CD4-positive, alpha-beta T cell treated with Interleukin-21 for 1 hour (primary cell): ENCODE results near the gene FBXL4.
A peak's percentile ranks its signal among the peaks of the same experiment; 100 is the strongest.

Source experiments
- DNase-seq: peaks from one replicate; pipeline ENCODE4 v3.0.0-alpha.2; 2020

Gene FBXL4

GRCh38 chr6:98947411-98948292, at the start of gene FBXL4:
FBXL4 (minus strand) TSS chr6:98947946; CDS start chr6:98926988, 20,958 bp downstream.
- DNase-seq, result peak; percentile 81

DNA sequence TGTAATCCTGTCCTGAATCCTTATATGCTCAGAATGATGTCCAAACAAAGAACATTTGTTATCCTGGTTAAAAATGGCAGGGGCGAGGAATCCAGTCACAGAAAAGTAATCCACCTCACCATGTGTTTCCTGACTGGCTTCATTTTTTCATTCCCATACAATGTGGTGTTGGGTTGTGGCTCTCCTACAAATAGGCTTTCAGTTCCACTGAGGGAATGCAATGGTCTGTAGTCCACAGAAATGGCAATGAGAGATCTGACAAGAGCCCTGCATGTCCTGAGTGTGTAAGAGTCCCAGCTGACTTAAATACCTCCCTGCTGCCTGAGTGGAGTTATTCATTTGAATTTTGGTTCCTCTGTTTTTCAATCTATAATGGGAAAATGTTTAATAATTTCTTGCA, 47.4 kb upstream of the FBXL4 start:
- DNase-seq, result no peak

- no peak for DNase-seq
Observed at GRCh38 chr6:98992535-98992934, 44.8 kb upstream of the FBXL4 start.

DNA sequence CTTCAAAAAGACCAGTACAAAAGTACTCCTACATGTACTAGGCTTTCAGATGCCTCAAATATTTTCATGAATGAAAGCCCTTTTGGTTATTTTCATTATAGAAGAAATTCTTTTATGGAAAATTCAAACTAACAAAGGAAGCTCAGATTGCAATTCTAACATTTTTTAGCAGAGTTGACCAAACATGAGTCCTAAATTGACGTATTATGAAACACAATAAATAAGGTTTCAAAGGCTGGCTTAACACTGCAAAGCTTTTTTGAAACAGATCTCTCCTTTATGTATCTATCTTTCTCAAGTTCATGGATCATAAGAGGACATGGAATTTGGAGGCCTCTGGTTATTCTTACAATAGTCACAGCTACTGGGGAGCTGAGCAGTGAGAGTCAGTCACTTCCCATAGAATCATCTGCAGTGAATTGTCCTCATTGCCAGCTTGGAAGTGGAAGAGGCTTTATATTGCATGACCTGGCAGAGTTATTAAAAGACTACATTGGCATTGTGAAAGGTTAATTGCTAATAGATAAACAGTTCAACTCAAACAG, 38.4 kb upstream of the FBXL4 start:
- DNase-seq, result no peak

- no peak for DNase-seq
Observed at GRCh38 chr6:98985391-98985790, 37.6 kb upstream of the FBXL4 start.

DNA sequence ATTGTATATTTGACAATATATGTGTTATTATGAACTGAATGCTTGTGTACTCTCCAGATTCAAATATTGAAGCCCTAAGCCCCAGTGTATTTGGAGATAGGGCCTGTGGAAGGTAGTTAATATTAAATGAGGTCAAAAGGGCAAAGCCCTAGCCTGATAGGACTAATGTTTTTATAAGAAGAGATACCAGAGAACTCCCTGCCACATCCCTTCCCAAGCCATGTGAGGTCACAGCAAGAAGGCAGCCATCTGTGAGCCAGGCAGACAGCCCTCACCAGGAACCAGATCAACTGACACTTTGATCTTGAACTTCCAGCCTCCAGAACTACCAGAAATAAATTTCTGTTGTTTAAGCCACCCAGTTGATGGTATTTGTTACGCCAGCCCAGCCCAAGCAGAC, 36.4 kb upstream of the FBXL4 start:
- DNase-seq, result no peak

DNA sequence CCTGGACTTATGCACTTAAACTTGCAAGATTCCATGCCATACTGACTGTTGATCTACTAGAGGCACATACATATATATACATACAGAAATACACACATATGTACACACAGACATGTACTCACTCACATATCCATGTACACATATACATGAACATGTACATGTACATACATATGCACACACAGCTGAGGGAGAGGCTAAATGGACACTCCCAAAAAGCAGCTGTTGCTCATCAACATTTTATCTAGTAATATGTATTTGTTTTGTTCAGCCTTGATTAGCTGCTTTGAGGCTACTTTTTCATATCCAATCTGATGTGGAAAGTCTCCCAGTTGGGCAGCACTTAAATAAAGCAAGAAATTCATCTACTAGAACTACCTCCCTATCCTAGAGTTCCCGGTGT, 33.7 kb upstream of the FBXL4 start:
- no peak for DNase-seq

DNA sequence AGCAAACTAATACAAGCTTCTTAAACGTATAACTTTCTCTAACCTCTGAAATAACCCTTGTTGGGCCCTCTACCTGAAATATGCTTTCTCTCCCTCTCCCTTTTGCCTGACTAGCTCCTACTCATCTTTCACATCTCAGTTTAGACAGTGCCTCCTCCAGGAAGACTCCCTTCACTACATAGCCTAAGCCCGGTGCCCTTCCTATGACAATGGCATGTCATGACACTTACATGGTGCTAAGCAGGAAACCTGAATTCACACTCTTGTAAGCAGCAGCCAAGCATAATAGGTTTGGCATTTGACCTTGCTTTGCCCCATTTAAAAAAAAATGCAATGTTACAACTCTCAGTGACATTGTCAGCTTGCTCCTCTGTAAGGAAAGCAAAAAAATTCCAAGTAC, 33.1 kb upstream of the FBXL4 start:
- no peak for DNase-seq

DNA sequence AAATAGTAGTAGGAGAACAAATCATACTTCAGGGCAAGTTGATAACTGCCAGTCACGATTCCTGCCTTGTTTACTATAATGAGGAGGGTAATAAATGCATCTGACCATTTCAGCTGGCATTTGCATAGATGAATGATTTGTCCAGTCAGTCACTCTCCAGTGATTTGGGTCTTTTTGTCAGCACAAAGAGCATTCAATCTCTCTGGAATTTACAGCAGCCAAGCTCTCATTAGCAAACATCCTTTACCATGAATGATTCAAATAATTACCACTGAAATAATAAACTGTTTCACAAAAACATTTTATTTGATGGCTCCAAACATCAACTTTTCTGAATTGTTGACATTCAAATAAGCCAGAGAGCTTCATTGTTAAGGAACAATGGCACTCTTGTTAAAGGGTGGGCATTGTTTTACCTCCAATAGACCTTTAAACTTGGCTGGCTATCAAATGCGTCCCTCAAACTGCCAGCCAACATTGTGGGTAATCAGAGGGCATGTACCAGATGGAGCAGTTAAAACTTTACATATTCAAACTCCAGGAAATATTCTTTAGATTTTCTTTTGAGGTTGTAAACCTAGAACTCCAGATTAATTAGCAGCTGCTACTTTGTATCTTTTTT, 30.0 kb upstream of the FBXL4 start:
- no peak for DNase-seq

DNA sequence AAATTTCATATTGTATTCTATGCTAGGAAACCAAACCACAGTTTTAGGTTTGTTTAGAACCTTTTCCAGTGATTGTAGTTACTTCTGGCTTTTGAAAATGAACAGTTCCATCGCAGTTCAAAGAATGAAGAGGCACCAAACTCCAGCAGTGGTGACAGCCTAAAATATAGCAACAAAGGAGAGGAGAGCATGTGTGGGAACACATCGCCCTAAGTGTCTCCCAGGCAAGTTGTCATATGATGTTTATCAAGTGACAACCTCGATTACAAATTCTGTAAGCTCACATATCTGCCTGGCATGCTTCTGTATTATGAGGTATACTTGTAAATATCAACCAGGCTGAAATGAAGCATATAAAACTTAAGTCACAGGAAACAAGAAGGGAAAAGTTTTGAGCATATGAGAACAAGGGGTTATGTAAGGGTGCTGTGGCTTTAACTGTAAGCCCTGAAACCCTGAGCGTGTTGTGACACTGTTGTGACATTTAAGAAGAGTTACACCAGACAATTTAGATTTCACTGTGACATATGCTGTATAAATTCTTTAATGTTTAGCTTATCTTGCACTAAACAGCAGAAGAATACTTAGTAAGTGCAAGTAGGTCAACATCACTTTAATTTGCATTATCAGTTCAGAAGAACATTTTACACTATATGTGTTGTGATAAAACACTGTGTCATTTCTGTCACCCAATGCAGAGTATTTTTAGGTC, 29.1 kb upstream of the FBXL4 start:
- no peak for DNase-seq

GRCh38 chr6:98975421-98975820, 27.7 kb upstream of the FBXL4 start:
- no peak for DNase-seq

- no peak for DNase-seq
Observed at GRCh38 chr6:98974309-98974708, 26.6 kb upstream of the FBXL4 start.

DNA sequence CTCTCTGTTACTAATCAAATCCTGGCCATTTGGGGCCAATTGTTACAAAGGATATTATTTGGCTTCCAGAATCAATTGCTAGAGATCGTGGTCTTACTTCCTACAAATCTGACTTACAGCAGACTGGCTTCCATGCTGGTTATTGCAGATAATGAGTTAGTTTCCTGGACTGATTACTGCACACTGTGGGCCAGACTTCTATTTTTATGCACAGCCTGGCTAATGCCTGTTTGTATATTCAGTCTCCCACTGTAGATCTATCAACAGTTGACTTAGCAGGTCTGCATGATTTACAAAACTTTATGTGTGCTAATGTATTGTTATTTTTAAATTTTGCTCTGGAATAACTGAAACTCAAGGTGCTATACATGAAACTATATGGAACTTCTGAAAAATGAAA, 25.8 kb upstream of the FBXL4 start:
- DNase-seq, result no peak

DNA sequence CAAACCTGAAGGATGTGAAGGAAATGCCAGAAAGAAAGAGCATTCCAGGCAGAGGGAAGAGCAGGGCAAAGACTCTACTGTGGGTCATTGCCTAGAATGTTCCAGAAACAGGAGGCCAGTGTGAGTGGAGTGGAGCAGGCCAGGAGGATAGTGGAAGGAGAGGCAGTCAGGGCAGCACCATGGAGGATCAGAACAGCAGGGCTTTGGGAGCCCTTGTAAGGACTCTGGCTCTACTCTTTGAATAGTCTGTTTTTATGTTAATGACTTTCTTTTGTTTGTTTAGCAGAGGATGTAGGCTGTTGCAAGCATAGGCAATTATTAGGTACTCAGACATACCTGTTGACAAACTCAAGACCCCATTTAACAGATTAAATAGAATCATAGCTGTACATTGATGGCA, 23.6 kb upstream of the FBXL4 start:
- DNase-seq, result no peak

GRCh38 chr6:98970469-98970868, 22.7 kb upstream of the FBXL4 start:
- no peak for DNase-seq

DNA sequence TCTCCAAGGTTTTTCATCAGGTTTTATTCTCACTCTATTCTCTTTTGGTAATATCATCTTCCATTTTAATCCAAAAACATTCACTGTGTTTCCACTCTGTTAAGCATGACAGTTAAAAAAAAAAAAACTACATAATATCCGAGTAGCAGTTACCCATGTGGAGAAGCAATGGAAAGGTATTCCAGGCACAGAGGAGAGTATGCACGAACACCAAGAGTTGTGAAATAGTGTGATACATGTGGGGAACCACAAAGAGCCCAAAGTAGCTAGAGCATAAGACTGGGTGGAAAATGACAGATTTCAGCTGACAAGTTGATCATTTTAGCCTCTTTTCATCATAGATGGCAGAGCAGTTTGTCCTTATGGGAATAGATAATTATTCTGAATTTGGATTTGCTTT, 19.9 kb upstream of the FBXL4 start:
- DNase-seq, result no peak

- DNase-seq, result no peak
Observed at GRCh38 chr6:98959631-98960030, 11.9 kb upstream of the FBXL4 start.

- DNase-seq, result no peak
Observed at GRCh38 chr6:98958776-98959175, 11.0 kb upstream of the FBXL4 start.

GRCh38 chr6:98957450-98957849, 9.7 kb upstream of the FBXL4 start:
- no peak for DNase-seq

GRCh38 chr6:98949589-98949988, 1.8 kb upstream of the FBXL4 start:
- no peak for DNase-seq

DNA sequence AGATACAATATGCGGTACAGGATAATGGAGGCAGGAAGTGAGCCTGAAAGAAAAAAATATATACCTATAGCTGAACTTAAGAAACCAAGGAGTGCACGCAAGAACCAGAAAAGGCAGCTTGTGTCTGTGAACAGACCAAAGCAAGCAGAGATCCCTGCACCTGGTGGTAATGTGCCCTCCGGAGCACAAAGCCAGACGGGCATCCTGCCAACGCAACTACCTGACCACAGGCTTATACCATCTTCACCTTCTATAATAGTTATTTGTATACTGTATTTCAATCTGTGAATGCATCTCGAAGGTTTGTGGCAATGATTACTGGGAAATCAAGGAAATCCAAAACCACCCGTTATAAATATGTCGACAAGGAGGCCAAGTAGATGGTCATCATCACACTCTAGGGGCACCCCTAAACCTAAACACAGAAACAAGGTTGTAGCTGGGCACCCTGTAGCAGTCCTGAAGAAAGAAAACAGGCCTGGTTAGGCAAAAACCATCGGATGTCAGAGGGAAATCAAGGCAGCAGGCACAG, 801 bp downstream of the FBXL4 start:
- DNase-seq, result peak; percentile 39

GRCh38 chr6:98946266-98946878, 1.4 kb downstream of the FBXL4 start:
- DNase-seq, result no peak
